ENCODE measurements around the gene TREM1.

TREM1 gene

GRCh38 chr6:41286544-41287346, at the start of gene TREM1:
Gene TREM1, minus strand, starts transcription at chr6:41286682. Its CDS starts 27 bp downstream, at chr6:41286655.
- Histone ChIP-seq H3K4me1 (ENCODE audit: insufficient read depth, low read length) (peaks cover 27% of the 10 kb centered on the region), H2AFZ (ENCODE audit: low read depth, low read length) (no peak within 1 kb of the TSS), H3K4me3 (ENCODE audit: low read length) (no peak within 1 kb of the TSS), H3K27me3 (ENCODE audit: insufficient read depth, low read length) (no peaks in the 10 kb centered on the region), H3K9me3 (ENCODE audit: low read length) (no peaks in the 10 kb centered on the region), H3K36me3 (ENCODE audit: insufficient read depth, low read length) (no peaks in the 10 kb centered on the region)

GRCh38 chr6:41335943-41336342, 49.5 kb upstream of the TREM1 start:
- Histone ChIP-seq H3K9me3 (ENCODE audit: low read length) (no peaks in the 10 kb centered on the region), H3K36me3 (ENCODE audit: insufficient read depth, low read length) (no peaks in the 10 kb centered on the region), H3K4me1 (ENCODE audit: insufficient read depth, low read length) (no peaks in the 10 kb centered on the region), H2AFZ (ENCODE audit: low read depth, low read length) (no peak overlapping the region), H3K4me3 (ENCODE audit: low read length) (no peak overlapping the region), H3K27me3 (ENCODE audit: insufficient read depth, low read length) (peaks cover 12% of the 10 kb centered on the region)

- H3K27me3 ChIP-seq (ENCODE audit: insufficient read depth, low read length): peaks cover 10% of the 10 kb centered on the region
These were observed 48.8 kb upstream of the TREM1 start, which contains the start of gene NCR2 for GRCh38 chr6:41335296-41335695. Gene NCR2, plus strand, starts transcription at chr6:41335608. Its CDS starts 269 bp downstream, at chr6:41335877.

GRCh38 chr6:41334482-41335040, 48.1 kb upstream of the TREM1 start:
- no peak overlapping the region for H3K4me3 ChIP-seq (ENCODE audit: low read length)
- no peaks in the 10 kb centered on the region for H3K36me3 ChIP-seq (ENCODE audit: insufficient read depth, low read length)
- no peak overlapping the region for H2AFZ ChIP-seq (ENCODE audit: low read depth, low read length)
- H3K9me3 ChIP-seq (ENCODE audit: low read length): no peaks in the 10 kb centered on the region
- H3K27me3 ChIP-seq (ENCODE audit: insufficient read depth, low read length): peaks cover 10% of the 10 kb centered on the region
- no peaks in the 10 kb centered on the region for H3K4me1 ChIP-seq (ENCODE audit: insufficient read depth, low read length)

More at GRCh38 chr6:41335296-41335695, 48.8 kb upstream of the TREM1 start, which contains the start of gene NCR2:
- no peak within 1 kb of the TSS for H2AFZ ChIP-seq (ENCODE audit: low read depth, low read length)
- H3K4me1 ChIP-seq (ENCODE audit: insufficient read depth, low read length): no peaks in the 10 kb centered on the region
- no peaks in the 10 kb centered on the region for H3K9me3 ChIP-seq (ENCODE audit: low read length)
- no peaks in the 10 kb centered on the region for H3K36me3 ChIP-seq (ENCODE audit: insufficient read depth, low read length)
- no peak within 1 kb of the TSS for H3K4me3 ChIP-seq (ENCODE audit: low read length)

- Histone ChIP-seq H3K27me3 (ENCODE audit: insufficient read depth, low read length) (peaks cover 10% of the 10 kb centered on the region), H3K9me3 (ENCODE audit: low read length) (no peaks in the 10 kb centered on the region), H3K4me3 (ENCODE audit: low read length) (no peak overlapping the region), H3K36me3 (ENCODE audit: insufficient read depth, low read length) (no peaks in the 10 kb centered on the region), H3K4me1 (ENCODE audit: insufficient read depth, low read length) (no peaks in the 10 kb centered on the region), H2AFZ (ENCODE audit: low read depth, low read length) (no peak overlapping the region)
These were observed 46.6 kb upstream of the TREM1 start for GRCh38 chr6:41332842-41333736.

- H3K4me3 ChIP-seq (ENCODE audit: low read length): no peak overlapping the region
- no peaks in the 10 kb centered on the region for H3K36me3 ChIP-seq (ENCODE audit: insufficient read depth, low read length)
- peaks cover 15% of the 10 kb centered on the region for H3K27me3 ChIP-seq (ENCODE audit: insufficient read depth, low read length)
- H3K4me1 ChIP-seq (ENCODE audit: insufficient read depth, low read length): no peaks in the 10 kb centered on the region
- H3K9me3 ChIP-seq (ENCODE audit: low read length): no peaks in the 10 kb centered on the region
- no peak overlapping the region for H2AFZ ChIP-seq (ENCODE audit: low read depth, low read length)
These were observed 45.8 kb upstream of the TREM1 start for GRCh38 chr6:41332241-41332640.

GRCh38 chr6:41331401-41332150, 45.1 kb upstream of the TREM1 start:
- Histone ChIP-seq H3K27me3 (ENCODE audit: insufficient read depth, low read length) (peaks cover 18% of the 10 kb centered on the region), H3K4me3 (ENCODE audit: low read length) (no peak overlapping the region), H3K4me1 (ENCODE audit: insufficient read depth, low read length) (no peaks in the 10 kb centered on the region), H3K9me3 (ENCODE audit: low read length) (no peaks in the 10 kb centered on the region), H3K36me3 (ENCODE audit: insufficient read depth, low read length) (no peaks in the 10 kb centered on the region), H2AFZ (ENCODE audit: low read depth, low read length) (no peak overlapping the region)

GRCh38 chr6:41327177-41327576, 40.7 kb upstream of the TREM1 start:
- Histone ChIP-seq H3K4me1 (ENCODE audit: insufficient read depth, low read length) (no peaks in the 10 kb centered on the region), H2AFZ (ENCODE audit: low read depth, low read length) (no peak overlapping the region), H3K9me3 (ENCODE audit: low read length) (no peaks in the 10 kb centered on the region), H3K36me3 (ENCODE audit: insufficient read depth, low read length) (no peaks in the 10 kb centered on the region), H3K27me3 (ENCODE audit: insufficient read depth, low read length) (peaks cover 13% of the 10 kb centered on the region), H3K4me3 (ENCODE audit: low read length) (no peak overlapping the region)

GRCh38 chr6:41326092-41326491, 39.6 kb upstream of the TREM1 start:
- Histone ChIP-seq H3K9me3 (ENCODE audit: low read length) (no peaks in the 10 kb centered on the region), H3K36me3 (ENCODE audit: insufficient read depth, low read length) (no peaks in the 10 kb centered on the region), H2AFZ (ENCODE audit: low read depth, low read length) (no peak overlapping the region), H3K27me3 (ENCODE audit: insufficient read depth, low read length) (peaks cover 11% of the 10 kb centered on the region), H3K4me1 (ENCODE audit: insufficient read depth, low read length) (no peaks in the 10 kb centered on the region), H3K4me3 (ENCODE audit: low read length) (no peak overlapping the region)

GRCh38 chr6:41325446-41326066, 39.1 kb upstream of the TREM1 start:
- no peaks in the 10 kb centered on the region for H3K9me3 ChIP-seq (ENCODE audit: low read length)
- H3K27me3 ChIP-seq (ENCODE audit: insufficient read depth, low read length): peaks cover 11% of the 10 kb centered on the region
- H2AFZ ChIP-seq (ENCODE audit: low read depth, low read length): no peak overlapping the region
- H3K4me1 ChIP-seq (ENCODE audit: insufficient read depth, low read length): no peaks in the 10 kb centered on the region
- no peaks in the 10 kb centered on the region for H3K36me3 ChIP-seq (ENCODE audit: insufficient read depth, low read length)
- H3K4me3 ChIP-seq (ENCODE audit: low read length): no peak overlapping the region

GRCh38 chr6:41321183-41321582, 34.7 kb upstream of the TREM1 start:
- H2AFZ ChIP-seq (ENCODE audit: low read depth, low read length): no peak overlapping the region
- H3K4me3 ChIP-seq (ENCODE audit: low read length): no peak overlapping the region
- no peaks in the 10 kb centered on the region for H3K36me3 ChIP-seq (ENCODE audit: insufficient read depth, low read length)
- H3K4me1 ChIP-seq (ENCODE audit: insufficient read depth, low read length): no peaks in the 10 kb centered on the region
- no peaks in the 10 kb centered on the region for H3K9me3 ChIP-seq (ENCODE audit: low read length)
- H3K27me3 ChIP-seq (ENCODE audit: insufficient read depth, low read length): peaks cover 6% of the 10 kb centered on the region

Data from neuron (in vitro differentiated cells).